Suprapubic skin (tissue), 3 donors: ENCODE measurements around the gene UBE3D.

ENCODE experiments used
- CTCF ChIP-seq, 2 donors: fragments of 200-600 bp in 1 of 2; fragments of 450-650 bp in 1 of 2; sonication (generic) in 1 of 2; IDR thresholded peaks; one replicate each; pipeline ENCODE4 v1.5.1; 2016 to 2019; ENCODE audit warnings: antibody characterized with exemption in 2 of 2, mild to moderate bottlenecking in 1 of 2, moderate library complexity in 1 of 2
- POLR2AphosphoS5 ChIP-seq, 3 donors: sonication (generic); formaldehyde crosslinking; IDR thresholded peaks; one replicate each; pipeline ENCODE4 v1.6.1; 2017; ENCODE audit warnings: antibody characterized with exemption in 3 of 3

GRCh38 chr6:82908661-82909060 lies 157.0 kb downstream of the UBE3D start:
- TF ChIP-seq CTCF (IDR thresholded peaks at IDR 0.05) (no peak), POLR2AphosphoS5 (IDR thresholded peaks at IDR 0.05) (no peak)
